Natural killer cell (primary cell): ENCODE results near the gene BCHE. TPM values are rescaled to one million over a fixed set of nuclear protein-coding genes. Genes with fewer than 3 reads are reported as not detected.

Experiments
- ATAC-seq, 3 donors: fragments of 150-1000 bp in 2 of 3; fragments of 200-7000 bp in 1 of 3; cut with Tn5 transposase; 1 replicate in 1 of 3; 2 replicates in 2 of 3; pipeline ENCODE4 v1.10.0; 2021; ENCODE audit warnings: mild to moderate bottlenecking in 2 of 3, moderate library complexity in 2 of 3
- DNase-seq, 2 donors: peaks; one replicate each; pipeline versions ENCODE4 v3.0.0 to v3.0.0-alpha.2; 2013 to 2021; ENCODE audit warnings: mixed read lengths in 1 of 2
- H3K27ac ChIP-seq: one replicate; pipeline ENCODE4 v1.5.1; 2013; ENCODE audit warnings: mild to moderate bottlenecking, low read length
- H3K27me3 ChIP-seq: one replicate; pipeline ENCODE4 v1.6.1; 2013; ENCODE audit warnings: low read length; ENCODE audit not compliant: control insufficient read depth, insufficient read depth
- H3K36me3 ChIP-seq: one replicate; pipeline ENCODE4 v1.6.1; 2013; ENCODE audit warnings: low read length; ENCODE audit not compliant: control insufficient read depth, insufficient read depth
- H3K4me1 ChIP-seq: one replicate; pipeline ENCODE4 v1.6.1; 2013; ENCODE audit warnings: low read length; ENCODE audit not compliant: control insufficient read depth, insufficient read depth
- H3K4me3 ChIP-seq: one replicate; pipeline ENCODE4 v1.5.1; 2013; ENCODE audit warnings: low read length
- H3K9me3 ChIP-seq: one replicate; pipeline ENCODE4 v1.6.1; 2013; ENCODE audit warnings: low read length; ENCODE audit not compliant: control insufficient read depth, insufficient read depth
- H3K27ac Mint-ChIP-seq, 2 donors: one replicate each; pipeline ENCODE4 v1.8.0; 2022; ENCODE audit warnings: mild to moderate bottlenecking in 2 of 2, mixed read lengths in 2 of 2, moderate library complexity in 1 of 2
- H3K27me3 Mint-ChIP-seq, 2 donors: one replicate each; pipeline ENCODE4 v1.8.0; 2022; ENCODE audit warnings: low read depth in 2 of 2, mixed read lengths in 2 of 2
- H3K36me3 Mint-ChIP-seq: one replicate; pipeline ENCODE4 v1.8.0; 2022; ENCODE audit warnings: mixed read lengths
- H3K4me1 Mint-ChIP-seq, 2 donors: one replicate each; pipeline ENCODE4 v1.8.0; 2022; ENCODE audit warnings: mixed read lengths in 2 of 2
- H3K4me3 Mint-ChIP-seq: one replicate; pipeline ENCODE4 v1.8.0; 2022; ENCODE audit warnings: mild to moderate bottlenecking, moderate library complexity, mixed read lengths
- H3K9me3 Mint-ChIP-seq, 2 donors: one replicate each; pipeline ENCODE4 v1.8.0; 2022; ENCODE audit warnings: mixed read lengths in 2 of 2
- WGBS: methylation state at CpG from one replicate; pipeline ENCODE4 v1.1.7; 2013; ENCODE audit warnings: missing lambda C conversion rate; ENCODE audit not compliant: insufficient coverage; 5-methylcytosine and 5-hydroxymethylcytosine counted together
- intact Hi-C: fragments of 100-400 bp; cut with micrococcal nuclease; formaldehyde crosslinking; loops from one replicate; pipeline ENCODE4 v1.14.2; 2022
- total RNA-seq, 4 donors: library from RNA; stranded (reverse); fragments of 120-200 nt in 1 of 4; gene quantifications; one replicate each; pipeline versions ENCODE4 v1.2.3 to v1.2.4, GENCODE V29; 2013 to 2022
- TF ChIP-seq, protein P1 (sequence below): fragments of 200-600 bp; IDR thresholded peaks from one replicate; pipeline ENCODE4 v1.8.0; 2022; ENCODE audit warnings: antibody characterized with exemption

BCHE gene
- total RNA-seq, 3 donors from 2014 or later (not counting 1 experiment from before 2014, with no cell fraction given): not detected

DNA sequence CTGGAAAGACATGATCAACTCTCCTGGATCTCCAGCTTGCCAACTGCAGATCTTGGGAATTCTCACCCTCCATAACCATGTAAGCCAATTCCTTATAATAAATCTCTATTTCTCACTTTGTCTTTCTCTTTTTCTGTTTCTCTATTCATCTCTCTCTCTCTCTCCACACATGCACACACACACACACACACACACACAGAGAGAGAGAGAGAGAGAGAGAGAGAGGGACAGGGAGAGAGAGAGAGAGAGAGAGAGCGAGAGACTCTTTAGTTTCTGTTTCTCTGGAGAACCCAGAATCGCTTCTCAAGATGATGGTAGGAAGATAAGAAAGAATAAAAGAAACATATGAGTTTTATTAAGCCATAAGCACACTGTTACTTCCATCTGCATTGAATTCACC is 111.9 kb downstream of the BCHE start:
- no peak for ATAC-seq
- Histone ChIP-seq H3K36me3 (no peaks in the 10 kb centered on the region), H3K4me3 (no peak overlapping the region), H3K27ac (no peak overlapping the region), H3K4me1 (no peaks in the 10 kb centered on the region), H3K9me3 (peaks cover 13% of the 10 kb centered on the region), H3K27me3 (no peaks in the 10 kb centered on the region)
- H3K27me3 Mint-ChIP-seq: no peaks in the 10 kb centered on the region
- intact Hi-C loops: no loop called here
- no peak overlapping the region for H3K4me3 Mint-ChIP-seq
- TF ChIP-seq, protein P1, sequence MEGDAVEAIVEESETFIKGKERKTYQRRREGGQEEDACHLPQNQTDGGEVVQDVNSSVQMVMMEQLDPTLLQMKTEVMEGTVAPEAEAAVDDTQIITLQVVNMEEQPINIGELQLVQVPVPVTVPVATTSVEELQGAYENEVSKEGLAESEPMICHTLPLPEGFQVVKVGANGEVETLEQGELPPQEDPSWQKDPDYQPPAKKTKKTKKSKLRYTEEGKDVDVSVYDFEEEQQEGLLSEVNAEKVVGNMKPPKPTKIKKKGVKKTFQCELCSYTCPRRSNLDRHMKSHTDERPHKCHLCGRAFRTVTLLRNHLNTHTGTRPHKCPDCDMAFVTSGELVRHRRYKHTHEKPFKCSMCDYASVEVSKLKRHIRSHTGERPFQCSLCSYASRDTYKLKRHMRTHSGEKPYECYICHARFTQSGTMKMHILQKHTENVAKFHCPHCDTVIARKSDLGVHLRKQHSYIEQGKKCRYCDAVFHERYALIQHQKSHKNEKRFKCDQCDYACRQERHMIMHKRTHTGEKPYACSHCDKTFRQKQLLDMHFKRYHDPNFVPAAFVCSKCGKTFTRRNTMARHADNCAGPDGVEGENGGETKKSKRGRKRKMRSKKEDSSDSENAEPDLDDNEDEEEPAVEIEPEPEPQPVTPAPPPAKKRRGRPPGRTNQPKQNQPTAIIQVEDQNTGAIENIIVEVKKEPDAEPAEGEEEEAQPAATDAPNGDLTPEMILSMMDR: no peak
- H3K27ac Mint-ChIP-seq: no peak overlapping the region
- no peaks in the 10 kb centered on the region for H3K4me1 Mint-ChIP-seq
- peaks cover 13 to 23% of the 10 kb centered on the region in 2 donors for H3K9me3 Mint-ChIP-seq
- no peak for DNase-seq
- peaks cover 5% of the 10 kb centered on the region for H3K36me3 Mint-ChIP-seq
- WGBS: no CpG with 5 or more reads among the region's 2 CpGs
